NCI-H1092 (cell line): ENCODE results near the gene TRNT1.

Source experiments
- DNase-seq: peaks from one replicate; lab custom pipeline; 2025; lab: John Stamatoyannopoulos, UW

Gene TRNT1

GRCh38 chr3:3126477-3127431 is at the start of gene TRNT1:
TSS of gene TRNT1 (plus strand) at chr3:3126940. CDS start at chr3:3129041, 2,101 bp downstream.
- DNase-seq: peak; percentile 88

DNA sequence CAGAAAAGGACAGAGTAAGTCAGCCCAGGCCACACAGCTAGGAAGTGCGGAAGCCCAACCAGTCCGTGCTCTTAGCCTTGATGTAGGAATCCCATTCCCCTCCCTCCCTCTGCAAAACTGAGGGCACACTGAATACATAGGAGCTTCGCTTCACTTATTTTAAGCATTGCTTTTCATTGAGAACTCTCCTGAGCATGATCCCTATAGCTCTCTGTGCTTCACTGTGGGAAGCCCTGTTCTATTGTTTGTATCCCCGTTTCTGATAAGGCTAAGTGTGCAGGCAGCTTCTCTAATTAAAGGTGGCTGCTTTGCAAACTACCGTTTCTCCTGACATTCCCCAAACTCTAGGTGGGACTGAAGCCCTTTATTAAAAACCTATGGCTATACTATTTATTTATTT is 46.4 kb upstream of the TRNT1 start:
- DNase-seq: no peak

DNA sequence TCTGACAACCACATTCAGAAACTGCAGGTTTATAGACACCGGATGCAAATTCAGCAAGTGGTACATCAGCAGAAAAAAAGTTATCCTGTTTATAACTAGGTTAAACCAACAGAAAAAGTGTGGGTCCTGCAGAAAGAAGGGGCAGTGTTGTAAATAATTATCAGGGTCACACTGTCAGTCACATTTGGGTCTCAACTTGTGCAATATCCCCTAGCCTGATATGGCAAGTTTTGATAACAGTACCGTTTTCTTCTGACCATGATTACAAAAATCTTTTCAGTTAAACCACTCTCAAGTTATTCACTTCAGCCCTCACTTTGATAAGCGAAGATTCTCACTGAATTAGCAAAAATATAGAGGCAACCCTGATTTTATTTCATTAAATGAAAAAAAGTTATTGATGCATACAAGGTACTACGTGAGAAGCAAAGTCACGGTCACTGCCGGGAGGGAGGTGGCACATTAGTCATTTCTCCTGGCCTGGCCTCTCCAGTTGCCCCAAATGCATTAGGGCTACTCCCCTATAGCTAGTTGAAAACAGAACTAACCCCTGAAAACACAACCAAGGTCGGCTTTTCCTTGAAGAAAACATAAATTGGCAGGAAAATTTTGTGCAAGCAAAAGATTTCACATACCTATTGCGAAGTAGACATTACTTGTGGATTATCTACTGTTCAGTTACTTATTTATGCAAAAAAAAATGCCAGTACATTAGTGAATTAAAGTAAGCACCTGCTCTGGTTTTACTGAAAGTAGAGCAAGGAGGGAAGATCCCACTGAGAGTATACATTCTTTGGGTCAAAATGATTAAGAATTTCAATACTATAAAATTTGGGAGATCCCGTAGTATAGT is 45.1 kb upstream of the TRNT1 start:
- DNase-seq: no peak

DNA sequence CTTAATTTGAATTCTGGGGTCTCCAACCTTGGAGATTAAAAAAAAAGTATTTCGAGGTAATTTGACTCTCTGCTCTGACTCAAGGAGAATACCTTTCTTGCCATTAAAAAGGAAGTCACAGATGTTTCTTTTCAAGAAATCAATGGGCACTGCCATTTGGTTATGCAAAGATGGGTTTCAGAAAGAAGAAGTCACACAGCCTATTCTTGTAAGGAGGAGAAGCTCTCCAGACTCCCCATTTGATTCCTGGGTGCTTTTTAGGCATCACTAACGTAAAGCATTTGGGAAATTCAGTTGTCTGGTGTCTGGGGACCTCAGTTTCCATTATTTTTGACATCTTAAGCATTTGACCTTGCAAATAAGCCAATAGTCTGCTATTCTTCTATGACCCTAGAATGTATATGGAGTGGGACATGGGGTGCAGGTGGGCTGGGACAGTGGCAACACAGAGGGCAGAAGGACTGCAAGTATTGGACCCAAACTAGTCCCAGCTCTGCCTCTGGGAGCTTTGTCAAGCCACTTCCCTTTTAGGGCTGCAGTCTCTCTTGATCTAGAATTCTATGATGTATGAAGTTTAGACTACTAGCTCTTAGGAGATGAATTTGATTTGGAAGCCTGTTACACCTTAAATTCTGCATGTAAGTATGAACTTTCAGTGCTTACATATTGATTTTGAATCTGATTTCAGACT is 44.4 kb upstream of the TRNT1 start:
- no peak for DNase-seq

GRCh38 chr3:3084890-3085289 is 41.9 kb upstream of the TRNT1 start:
- DNase-seq: no peak

DNA sequence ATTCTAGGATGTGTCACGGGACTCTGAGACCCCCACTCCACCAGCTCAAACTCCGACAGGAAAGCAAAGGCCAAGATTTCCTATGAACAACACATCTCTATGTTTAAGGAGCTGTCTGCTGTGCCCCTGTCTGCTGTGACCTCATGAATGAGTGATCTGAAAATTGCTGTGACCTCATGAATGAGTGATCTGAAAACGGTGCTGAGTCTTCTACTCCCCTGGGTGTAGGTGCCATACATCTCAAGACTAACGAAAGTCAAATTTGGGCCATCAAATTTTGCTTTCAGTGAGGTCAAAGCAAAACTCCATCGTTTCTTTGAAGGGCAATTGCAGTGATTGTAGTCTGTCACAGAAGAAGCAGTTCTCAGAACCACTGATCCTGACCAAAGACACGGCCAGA is 41.0 kb upstream of the TRNT1 start:
- DNase-seq: no peak

DNA sequence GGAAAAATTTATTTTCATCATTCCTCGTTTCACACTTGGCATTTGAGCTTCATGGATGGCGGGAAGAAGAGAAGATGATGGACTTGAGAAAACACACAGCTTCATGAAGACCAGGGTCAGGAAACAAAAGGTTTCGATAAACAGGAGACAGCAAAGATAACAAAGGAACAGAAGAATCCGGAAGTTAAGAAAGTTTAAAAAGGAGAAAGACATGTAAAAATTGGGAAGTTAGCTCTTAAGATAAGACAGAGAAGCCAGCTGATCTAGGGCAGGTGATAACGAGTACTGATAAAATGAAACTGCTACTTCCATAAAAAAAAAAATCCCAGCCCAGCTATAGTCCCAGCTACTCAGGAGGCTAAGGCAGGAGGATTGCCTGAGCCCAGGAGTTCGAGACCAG is 40.5 kb upstream of the TRNT1 start:
- no peak for DNase-seq

DNA sequence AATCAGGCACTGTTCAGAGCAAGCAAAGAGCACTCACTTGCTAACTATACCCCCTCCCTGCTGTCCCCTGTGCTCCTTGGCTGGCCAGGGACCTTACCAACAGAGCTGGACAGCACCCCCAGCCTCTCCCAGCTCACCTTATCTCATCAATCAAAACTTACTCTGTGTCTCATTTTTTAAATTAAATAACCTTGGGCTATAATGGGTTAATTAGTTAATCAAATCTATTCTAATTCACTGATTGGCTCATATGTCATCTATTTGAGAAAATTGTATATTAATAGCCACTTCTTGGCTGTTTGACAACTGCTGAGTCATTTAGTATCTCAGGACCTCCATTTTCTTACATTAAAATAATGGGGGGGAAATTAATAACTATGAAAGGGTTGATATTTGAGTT is 39.5 kb upstream of the TRNT1 start:
- DNase-seq: no peak

DNA sequence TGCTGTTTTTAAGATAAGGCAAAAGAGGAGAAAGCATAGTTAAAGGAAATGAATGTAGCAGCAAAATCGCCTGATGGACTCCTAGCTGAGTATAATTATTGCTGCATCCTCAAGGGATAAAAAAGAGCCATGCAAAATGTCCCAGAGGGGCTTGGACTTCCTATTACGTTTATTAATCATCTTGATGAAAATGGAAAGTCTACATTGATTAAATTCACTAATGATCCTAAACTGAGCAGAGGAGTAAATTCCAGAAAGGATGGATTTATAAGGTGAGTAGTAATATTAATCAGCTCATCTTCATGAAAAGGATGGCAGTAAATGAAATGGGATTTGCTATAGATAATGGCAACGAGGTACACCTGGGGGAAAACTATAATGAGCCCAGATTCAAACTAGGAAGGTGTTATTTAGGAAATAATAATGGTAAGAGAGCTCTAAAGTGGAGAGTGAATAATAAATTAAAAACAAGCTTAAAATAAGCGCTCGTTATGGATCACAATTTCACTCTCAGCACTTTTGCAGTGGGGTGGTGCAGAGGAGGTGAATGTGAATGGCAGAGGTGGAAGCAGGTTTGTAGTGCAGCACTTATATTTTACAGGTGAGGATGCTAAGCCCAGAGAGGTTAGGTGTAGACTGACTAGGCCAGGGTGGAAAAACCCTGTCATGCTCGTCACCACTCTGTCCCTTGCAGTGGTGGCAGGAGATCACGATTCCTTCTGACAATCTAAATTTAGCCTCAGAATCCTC is 38.8 kb upstream of the TRNT1 start:
- DNase-seq: no peak

DNA sequence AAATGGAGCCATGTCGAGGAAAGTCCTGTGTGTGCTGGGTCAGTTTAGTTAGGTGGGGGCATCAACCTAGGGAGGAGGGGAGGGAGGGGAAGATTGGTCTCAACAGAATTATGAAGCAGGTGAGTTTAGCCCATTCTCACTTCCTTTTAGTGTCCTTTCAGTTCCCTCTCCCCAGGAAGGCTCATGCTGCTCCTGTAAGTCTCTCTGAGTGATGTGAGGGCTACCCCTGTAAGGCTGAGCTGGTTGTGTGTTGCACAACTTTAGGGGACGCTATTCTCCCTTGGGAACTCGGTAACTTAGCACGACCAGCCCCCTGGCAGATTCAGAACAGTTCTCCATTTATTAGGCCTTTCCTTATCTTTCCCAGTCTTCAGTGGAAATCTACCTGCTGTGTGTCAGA is 37.7 kb upstream of the TRNT1 start:
- no peak for DNase-seq

DNA sequence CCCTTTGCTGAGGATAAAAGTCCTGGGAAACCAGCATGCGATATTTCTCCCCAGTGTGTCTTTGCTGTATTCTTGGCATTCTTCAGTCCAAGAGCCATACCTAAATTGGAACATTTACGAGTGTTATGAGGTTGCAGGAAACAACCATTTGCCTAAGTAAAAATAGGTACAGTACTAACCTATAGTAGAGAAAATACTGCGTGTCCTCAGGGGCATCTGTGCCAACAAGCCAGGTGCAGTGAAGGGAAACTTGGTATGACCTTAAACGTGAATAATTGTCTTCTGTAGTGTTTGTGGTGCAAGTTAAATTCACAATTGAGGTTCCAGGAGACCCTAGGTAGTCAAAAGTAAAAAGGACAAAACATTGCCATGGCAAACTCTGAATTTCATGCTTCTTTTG is 28.8 kb upstream of the TRNT1 start:
- DNase-seq: no peak

DNA sequence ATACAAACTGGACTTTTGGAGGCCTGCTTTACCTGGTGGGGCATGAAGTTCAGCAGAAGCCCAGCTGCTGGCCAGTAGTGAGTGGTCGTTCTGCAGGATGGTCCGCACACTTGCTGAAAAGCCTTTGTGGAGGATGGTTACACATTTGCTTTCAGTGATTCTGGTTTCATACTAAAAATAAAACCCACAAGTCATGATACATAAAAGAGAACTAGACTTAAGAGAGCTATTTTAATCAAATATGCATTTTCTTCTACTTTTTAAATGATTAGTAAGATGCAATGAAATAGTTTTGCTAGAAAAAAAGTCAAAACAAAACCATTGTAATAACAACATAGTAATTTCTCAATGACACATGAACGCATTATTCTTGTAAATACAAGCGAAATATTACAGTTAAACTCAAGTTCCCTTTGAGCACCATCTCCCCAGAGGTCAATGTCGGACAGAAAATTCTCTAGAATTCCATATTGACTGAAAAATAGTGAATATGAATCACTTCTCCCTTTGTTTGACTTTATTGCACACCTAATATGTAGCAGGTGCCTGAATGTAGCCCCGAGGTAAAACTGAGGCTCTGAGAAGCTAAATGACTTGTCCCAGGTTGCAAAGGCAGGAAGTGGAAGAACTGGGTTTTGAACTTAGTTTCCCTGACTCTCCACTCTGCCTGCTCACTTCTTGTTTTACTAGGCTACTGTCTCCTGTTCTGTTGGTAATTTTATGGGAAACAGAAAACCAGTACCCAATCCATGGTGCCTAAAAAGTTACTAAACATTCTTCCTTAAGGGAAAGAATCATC is 24.9 kb upstream of the TRNT1 start:
- no peak for DNase-seq

GRCh38 chr3:3102751-3103150 is 24.0 kb upstream of the TRNT1 start:
- no peak for DNase-seq

GRCh38 chr3:3105246-3105645 is 21.5 kb upstream of the TRNT1 start:
- no peak for DNase-seq

GRCh38 chr3:3105815-3106214 is 20.9 kb upstream of the TRNT1 start:
- no peak for DNase-seq

DNA sequence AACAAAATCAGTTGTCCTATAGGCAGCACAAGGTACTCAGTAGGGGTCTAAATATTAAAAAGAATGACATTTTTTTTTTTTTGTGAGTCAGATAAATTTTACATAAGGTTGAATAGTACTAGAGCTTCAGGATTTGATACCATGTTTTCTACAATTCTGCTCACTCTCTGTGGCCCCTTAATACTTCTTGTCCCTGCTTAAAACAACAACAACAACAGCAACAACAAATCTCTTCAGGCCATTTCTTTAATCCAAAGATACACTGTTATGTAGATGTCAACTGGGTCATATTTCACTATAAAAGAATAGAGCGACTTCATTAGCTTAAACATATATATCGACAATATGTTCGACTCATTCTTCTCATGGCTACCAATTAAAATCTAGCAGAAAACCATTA is 19.6 kb upstream of the TRNT1 start:
- DNase-seq: no peak

GRCh38 chr3:3107858-3108257 is 18.9 kb upstream of the TRNT1 start:
- DNase-seq: no peak

GRCh38 chr3:3109407-3110298 is 17.1 kb upstream of the TRNT1 start:
- no peak for DNase-seq

DNA sequence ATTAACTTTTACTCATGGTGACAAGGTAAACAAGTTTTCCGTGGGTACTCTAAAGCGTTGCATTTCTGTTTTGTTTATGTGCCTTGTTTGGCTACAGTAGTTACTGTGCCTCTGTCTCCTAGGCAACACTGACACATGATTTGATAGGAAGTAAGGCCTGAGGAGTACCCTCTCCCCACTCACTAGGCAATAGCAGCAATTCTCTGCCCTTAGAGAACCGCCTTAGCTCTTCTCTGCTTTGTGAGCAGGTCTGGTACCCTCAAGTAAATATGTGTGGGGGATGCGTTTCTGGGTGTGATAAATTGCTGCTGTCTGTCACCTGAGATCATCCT is 16.5 kb upstream of the TRNT1 start, which contains the start of gene IL5RA:
Gene IL5RA (minus strand): TSS at position 76 of the 332 bp plus-strand sequence. CDS start 5,390 bp downstream, outside the sequence.
- peak; percentile 8 for DNase-seq
